ENCODE measurements around the gene STXBP3. TPM values are rescaled to one million over a fixed set of nuclear protein-coding genes. Genes with fewer than 3 reads are reported as not detected.
"Not testable (repeated sequence)": the region's sequence is repeated elsewhere in the genome, so short reads cannot be mapped to it uniquely, and the experiment has no call there.

The STXBP3 gene
- polyA plus RNA-seq (ENCODE audit: insufficient read length in 4 of 4) = 10 to 100 TPM; 61.9 to 88.9 (median 67.3) TPM

DNA sequence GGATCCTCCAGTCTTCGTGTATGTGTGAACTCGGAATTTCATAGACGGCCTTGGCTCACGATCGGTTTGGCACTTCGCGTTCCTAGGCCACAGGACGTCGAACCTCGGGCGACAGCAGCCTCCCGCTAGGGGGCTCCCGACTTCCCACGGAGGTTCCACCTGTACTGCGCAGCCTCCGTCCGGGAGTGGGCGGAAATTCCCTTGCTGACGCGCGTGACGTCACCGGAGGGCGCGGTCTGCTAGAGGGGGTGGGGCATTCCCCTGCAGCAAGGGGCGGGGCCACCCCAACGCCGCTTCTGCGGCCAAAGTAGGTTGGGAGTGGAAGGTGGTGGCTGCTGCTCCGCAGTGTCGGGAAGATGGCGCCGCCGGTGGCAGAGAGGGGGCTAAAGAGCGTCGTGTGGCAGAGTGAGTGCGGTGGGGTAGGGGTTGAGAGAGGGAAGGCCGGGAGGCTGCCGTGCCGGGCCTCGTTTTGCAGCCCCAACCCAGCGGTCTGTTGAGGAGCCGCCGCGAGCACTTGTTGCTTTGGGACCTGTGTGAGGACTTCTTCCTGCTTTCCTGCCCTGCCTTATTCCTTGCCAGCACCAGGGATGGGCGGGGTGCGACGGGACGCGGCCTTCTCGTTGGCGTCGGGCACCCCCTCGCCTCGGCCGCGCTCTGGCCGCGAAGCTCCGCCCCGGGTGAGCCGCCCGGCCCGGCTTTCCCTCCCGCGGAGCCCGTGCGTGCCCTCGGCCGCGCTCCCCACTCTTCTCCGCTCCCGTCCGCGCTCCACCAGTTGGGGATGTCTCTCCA is at the start of gene STXBP3:
Gene STXBP3, plus strand, starts transcription at position 293 of the 789 bp plus-strand sequence. Its CDS starts 64 bp downstream, at position 357.
- DNase-seq (ENCODE audit: low read depth in 4 of 4, low spot score in 2 of 4) = peak; percentile 91 to 95 (median 93)

GRCh38 chr1:108699375-108700332 is 46.8 kb upstream of the STXBP3 start:
- no peak for DNase-seq (ENCODE audit: low read depth in 4 of 4, low spot score in 2 of 4)

- DNase-seq (ENCODE audit: low read depth in 4 of 4, low spot score in 2 of 4) = no peak
These were observed 45.2 kb upstream of the STXBP3 start for GRCh38 chr1:108701176-108701849.

DNA sequence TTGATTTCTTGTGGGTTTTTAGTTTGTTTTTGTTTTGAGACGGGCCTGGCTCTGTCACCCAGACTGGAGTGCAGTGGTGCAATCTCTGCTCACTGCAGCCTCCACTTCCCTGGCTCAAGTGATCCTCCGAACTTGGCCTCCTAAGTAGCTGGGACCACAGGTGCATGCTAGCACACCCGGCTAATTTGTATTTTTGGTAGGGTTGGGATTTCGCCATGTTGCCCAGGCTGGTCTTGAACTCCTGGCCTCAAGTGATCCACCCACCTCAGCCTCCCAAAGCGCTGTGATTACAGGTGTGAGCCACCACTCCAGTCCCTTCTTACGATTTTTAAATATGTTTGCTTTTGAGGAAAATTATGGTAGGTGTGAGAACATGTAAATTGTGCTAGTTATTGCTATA is 44.4 kb upstream of the STXBP3 start:
- DNase-seq (ENCODE audit: low read depth in 4 of 4, low spot score in 2 of 4) = not testable (repeated sequence)

DNA sequence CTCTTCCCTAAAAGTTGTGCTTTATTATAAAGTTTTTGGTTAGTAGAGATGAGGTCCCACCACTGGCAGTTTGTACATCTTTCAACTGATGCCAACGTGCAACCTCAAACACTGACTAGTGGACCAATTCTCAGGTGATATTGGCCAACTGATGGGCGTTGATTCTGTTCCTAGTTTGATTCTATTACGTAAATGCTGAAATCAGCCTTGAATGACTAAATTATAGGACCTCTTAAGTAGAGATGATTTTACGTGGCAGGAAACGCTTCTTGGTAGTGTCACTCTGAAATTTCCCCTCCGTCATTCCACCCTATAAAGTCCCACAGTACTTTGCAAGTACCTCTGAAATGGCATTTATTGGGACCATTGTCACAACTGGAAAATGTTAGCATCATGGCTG is 42.5 kb upstream of the STXBP3 start:
- no peak for DNase-seq (ENCODE audit: low read depth in 4 of 4, low spot score in 2 of 4)

DNA sequence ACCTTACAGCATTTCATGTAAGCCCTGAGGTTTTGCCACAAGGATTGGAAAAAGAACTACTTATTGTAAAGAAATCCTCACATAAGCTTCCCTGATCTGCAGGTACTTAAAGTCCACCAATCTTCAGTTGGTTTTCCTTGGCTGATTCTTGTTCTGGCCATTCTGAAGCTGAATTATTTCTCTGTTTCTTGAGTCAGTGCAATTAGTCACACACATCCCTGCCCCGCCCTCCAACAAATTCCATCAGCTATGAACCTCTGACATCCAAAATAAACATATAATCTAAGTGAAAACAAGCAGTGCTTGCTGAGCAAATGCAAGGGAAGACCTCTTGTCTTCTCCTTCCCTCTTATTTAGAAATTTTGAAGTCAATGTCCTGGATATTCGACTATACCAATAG is 42.0 kb upstream of the STXBP3 start:
- DNase-seq (ENCODE audit: low read depth in 4 of 4, low spot score in 2 of 4) = no peak

GRCh38 chr1:108706643-108707042 is 39.8 kb upstream of the STXBP3 start:
- no peak for DNase-seq (ENCODE audit: low read depth in 4 of 4, low spot score in 2 of 4)

- DNase-seq (ENCODE audit: low read depth in 4 of 4, low spot score in 2 of 4) = no peak
These were observed 37.5 kb upstream of the STXBP3 start for GRCh38 chr1:108708691-108709660.

DNA sequence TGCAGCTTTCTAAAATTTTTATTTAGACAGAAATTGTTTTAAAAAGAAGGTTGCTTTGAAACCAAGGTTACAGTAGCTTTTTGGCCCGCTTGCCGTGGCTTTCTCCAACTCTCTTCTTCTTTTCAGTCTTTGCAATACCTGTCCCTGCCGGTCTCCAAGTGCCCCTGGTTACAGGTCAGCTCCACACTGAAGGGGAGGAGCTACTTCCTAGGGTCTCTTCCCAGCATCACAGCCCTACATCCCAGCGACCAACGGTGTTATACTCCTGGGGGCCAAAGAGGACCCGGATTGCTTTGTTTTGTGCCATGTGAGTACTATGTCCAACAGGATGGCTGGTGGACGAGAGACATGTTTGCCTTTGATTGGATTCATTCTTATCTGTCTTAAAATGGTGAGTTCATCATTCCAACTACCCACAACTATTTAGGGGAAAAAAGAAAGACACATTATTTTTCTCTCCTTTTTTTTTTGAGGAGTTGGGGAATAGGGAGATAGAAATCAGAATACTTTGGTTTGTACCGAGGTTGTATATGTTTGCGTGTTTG is 33.8 kb upstream of the STXBP3 start, which contains the start of gene FNDC7:
Gene FNDC7, plus strand, starts transcription at position 303 of the 545 bp plus-strand sequence. Its CDS starts 26 bp downstream, at position 329.
- DNase-seq (ENCODE audit: low read depth in 4 of 4, low spot score in 2 of 4) = no peak

DNA sequence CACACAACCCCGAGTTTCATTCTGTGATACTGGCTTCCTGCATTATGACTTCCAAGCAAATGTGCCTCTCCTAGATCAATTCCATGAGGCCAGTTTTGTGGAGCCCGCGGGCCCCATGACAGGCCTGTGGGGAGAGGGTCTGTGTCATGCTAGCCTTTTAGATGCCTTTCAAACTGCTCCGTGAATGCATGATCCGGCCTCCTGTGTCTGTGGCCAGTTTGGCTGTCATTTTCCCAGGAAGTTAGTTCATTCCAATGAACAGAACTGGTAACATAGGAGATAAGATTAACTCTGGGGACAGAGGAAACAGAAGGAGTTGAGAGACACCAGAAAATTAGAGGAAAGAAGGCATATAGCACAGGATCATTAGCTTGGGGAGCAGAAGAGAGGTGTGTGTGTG is 30.5 kb upstream of the STXBP3 start:
- DNase-seq (ENCODE audit: low read depth in 4 of 4, low spot score in 2 of 4) = no peak

DNA sequence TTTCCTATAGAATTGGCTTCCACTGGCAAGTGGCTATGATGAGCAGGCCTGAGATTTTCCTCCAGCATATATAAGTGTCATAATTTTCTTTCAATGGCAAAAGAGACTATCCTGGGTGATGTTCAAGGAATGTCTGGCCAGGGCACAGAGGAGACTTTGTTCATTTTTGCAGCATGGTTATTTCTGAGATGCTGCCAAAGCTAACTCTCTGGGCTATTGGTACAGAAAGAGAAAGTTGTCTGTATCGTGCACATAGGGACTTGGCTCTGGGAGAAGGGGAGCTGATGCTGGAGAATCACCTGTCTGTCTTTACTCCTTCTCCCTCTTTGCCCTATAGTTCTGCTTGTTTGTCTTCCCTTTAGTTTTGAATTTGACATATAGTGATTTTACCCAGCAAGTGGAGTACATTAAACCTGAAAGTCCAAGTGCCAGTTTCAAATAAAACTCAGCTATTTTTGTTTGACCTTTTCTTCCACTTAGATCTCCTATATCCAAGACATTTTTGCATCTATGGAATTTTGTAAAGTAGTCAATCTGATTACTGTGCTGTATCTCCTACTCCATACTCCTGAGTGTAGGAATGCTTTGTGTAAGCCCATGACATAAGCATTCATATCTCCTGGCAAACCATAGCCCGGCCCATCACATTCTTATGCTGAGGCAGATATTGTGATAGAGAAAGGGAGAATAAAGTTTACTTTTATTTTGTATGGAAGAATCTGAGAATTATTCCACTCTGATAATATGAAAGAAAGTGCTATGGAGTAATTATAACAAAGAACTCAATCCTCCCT is 29.8 kb upstream of the STXBP3 start:
- no peak for DNase-seq (ENCODE audit: low read depth in 4 of 4, low spot score in 2 of 4)

GRCh38 chr1:108717774-108718316 is 28.6 kb upstream of the STXBP3 start:
- DNase-seq (ENCODE audit: low read depth in 4 of 4, low spot score in 2 of 4) = no peak

DNA sequence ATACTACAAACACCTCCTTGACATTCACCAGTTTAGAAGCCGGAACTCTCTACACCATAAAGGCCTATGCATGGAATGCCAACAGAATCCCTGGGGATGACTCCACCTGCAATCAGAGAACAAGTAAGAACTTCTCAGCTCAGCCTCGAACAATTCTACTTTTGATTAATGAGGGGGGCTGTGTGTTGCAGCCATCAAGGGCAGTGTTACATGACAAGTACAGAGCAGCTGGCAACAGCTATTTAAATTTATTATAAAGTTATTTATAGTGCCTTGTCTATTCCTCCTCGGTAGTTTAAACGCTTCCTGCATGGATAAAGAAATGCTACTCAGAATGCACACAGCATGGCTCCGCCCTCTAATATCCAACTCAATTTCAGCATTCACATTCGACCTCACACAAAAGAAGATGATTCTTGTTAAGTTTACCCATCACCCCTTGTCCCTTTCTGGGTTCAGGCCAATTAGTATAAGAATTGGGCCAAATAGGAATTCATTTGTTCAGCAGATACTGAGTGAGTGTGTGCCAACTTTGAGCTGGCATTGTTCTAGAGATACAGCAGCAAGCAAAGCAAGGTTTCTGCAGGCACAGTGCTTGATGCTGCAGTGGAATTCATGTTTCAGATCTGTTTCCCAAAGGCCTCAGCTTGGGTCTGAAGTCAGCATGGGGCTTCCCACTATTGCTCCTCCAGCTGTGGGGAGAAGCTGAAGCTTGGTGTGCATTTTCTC is 27.4 kb upstream of the STXBP3 start:
- DNase-seq (ENCODE audit: low read depth in 4 of 4, low spot score in 2 of 4) = no peak

DNA sequence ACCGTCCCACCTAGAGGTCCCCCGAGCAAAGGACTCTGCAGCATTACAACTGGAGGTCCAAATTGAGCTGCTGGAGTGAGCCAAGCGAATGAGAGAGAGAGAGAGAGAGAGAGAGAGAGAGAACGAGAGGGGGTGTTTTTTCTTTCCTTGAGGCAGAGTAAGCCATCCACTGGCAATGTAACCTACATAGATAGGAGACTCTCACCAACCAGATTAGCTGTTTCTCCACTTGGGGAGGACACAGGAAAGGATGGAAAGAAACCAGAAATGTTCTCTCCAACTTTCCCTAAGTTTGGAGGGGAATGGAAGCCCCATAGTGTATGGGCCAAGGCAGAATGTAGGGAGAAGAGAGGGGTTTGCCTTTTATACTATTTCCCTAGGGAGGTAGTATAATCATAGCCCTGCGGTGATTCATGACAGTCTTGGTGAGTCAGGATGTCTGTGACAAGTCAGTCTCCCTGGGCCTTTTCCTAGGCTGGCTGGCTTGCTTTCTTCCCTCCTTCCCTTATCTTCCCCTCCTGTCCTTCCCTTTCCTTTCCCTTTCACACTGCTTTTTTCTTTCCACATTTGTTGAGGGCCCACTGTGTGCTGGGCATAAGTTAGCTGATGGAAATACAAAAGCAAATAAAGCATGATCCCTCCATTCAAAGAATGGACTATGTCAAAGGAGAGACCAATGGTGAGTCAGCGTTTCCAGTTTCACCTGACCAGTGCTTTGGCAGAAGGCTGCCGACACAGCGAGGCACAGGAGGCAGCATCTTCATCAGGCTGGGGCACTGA is 26.6 kb upstream of the STXBP3 start:
- DNase-seq (ENCODE audit: low read depth in 4 of 4, low spot score in 2 of 4) = no peak

DNA sequence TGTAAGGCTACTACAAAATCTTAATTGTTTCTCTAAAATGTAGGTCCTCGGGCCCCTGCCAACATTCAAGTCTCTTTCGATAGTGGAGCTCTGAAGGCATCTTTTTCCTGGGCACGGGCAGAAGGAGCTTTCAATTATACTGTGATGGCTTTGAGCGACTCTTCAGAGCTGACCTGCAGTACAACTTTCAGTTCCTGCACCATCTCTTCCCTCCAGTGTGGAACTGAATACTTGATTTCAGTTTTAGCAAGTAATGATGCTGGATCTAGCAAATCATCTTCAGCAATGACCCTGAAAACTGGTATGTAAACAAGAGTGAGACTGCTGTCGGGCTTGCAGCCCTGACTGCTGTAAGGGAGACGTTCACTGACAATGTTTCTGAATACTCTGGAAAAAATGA is 24.2 kb upstream of the STXBP3 start:
- no peak for DNase-seq (ENCODE audit: low read depth in 4 of 4, low spot score in 2 of 4)

- DNase-seq (ENCODE audit: low read depth in 4 of 4, low spot score in 2 of 4) = no peak
These were observed 20.6 kb upstream of the STXBP3 start for GRCh38 chr1:108725906-108726305.
